HepG2 (cell line): ENCODE measurements around the gene CCDC73. TPM values are rescaled to one million over a fixed set of nuclear protein-coding genes. Genes with fewer than 3 reads are reported as not detected.

ENCODE experiments used
- ATAC-seq: fragments of 200-7000 bp; cut with Tn5 transposase; 3 replicates; pipeline ENCODE4 v1.9.1; 2020; ENCODE audit warnings: mild to moderate bottlenecking, moderate library complexity
- BruUV-seq: library from RNA; stranded (reverse); fragments of 400-500 nt; replicated peaks from 2 replicates; lab custom pipeline; 2021; lab: Mats Ljungman, UMichigan
- CTCF ChIA-PET: fragments of 300-600 bp; formaldehyde crosslinking; extraction: SDS; loops from one replicate; lab custom pipeline; 2021; ENCODE audit warnings: low total read pairs, inconsistent platforms, low intra/inter-chr PET ratio; lab: Yijun Ruan, JAX
- POLR2A ChIA-PET: fragments of 350-600 bp; sonication (Branson Sonifier 250); formaldehyde crosslinking; loops from one replicate; lab custom pipeline; 2020; ENCODE audit warnings: antibody characterized with exemption, inconsistent platforms; lab: Yijun Ruan, JAX
- DNase-seq: peaks from one replicate; pipeline ENCODE4 v3.0.0-alpha.2; 2015; ENCODE audit warnings: low spot score
- FAIRE-seq: peaks from 3 replicates; lab custom pipeline; 2011; peaks lifted over from hg19 to GRCh38; lab: Jason Lieb, UNC
- H2AFZ ChIP-seq: one replicate; pipeline ENCODE4 v1.6.1; 2011; ENCODE audit warnings: low read length, inconsistent platforms
- H3K27ac ChIP-seq: fragments of 300-600 bp; 3 replicates; pipeline ENCODE4 v1.8.0; 2011; ENCODE audit warnings: mixed run types, mild to moderate bottlenecking, mixed read lengths, low read length, inconsistent platforms; ENCODE audit not compliant: insufficient read depth; ENCODE audit errors: extremely low read length
- H3K27me3 ChIP-seq, 2 experiments: fragments of 200-600 bp in 1 of 2; 2 replicates in 1 of 2; 3 replicates in 1 of 2; pipeline versions ENCODE4 v1.6.0 to v1.8.0; 2011; ENCODE audit warnings: low read length in 2 of 2, mild to moderate bottlenecking in 2 of 2, moderate library complexity in 2 of 2, inconsistent platforms in 1 of 2; ENCODE audit not compliant: insufficient read depth in 2 of 2, control insufficient read depth in 1 of 2
- H3K36me3 ChIP-seq, 2 experiments: fragments of 200-600 bp in 1 of 2; replicated peaks in 1 of 2; 2 replicates in 1 of 2; 3 replicates in 1 of 2; pipeline versions ENCODE4 v1.5.1 to v1.8.0; 2011; ENCODE audit warnings: low read length in 2 of 2, inconsistent platforms in 1 of 2; ENCODE audit not compliant: insufficient read depth in 2 of 2, control insufficient read depth in 1 of 2
- H3K4me1 ChIP-seq: 2 replicates; pipeline ENCODE4 v1.5.1; 2012; ENCODE audit warnings: low read length, inconsistent platforms; ENCODE audit not compliant: insufficient read depth
- H3K4me2 ChIP-seq: 2 replicates; pipeline ENCODE4 v1.6.0; 2011; ENCODE audit warnings: low read depth, low read length, inconsistent platforms
- H3K4me3 ChIP-seq, 3 experiments: fragments of 200-600 bp in 1 of 3; sonication (generic), shearing (Covaris generic) in 1 of 3; replicated peaks in 1 of 3; 2 replicates each; pipeline ENCODE4 v1.5.1; 2011 to 2016; ENCODE audit warnings: low read length in 3 of 3, inconsistent platforms in 2 of 3, low read depth in 2 of 3, mild to moderate bottlenecking in 2 of 3, control low read depth in 1 of 3, mixed read lengths in 1 of 3; ENCODE audit not compliant: insufficient read depth in 1 of 3
- H3K79me2 ChIP-seq: one replicate; pipeline ENCODE4 v1.6.1; 2011; ENCODE audit warnings: low read length, inconsistent platforms; ENCODE audit not compliant: insufficient read depth
- H3K9ac ChIP-seq: 2 replicates; pipeline ENCODE4 v1.6.0; 2011; ENCODE audit warnings: mild to moderate bottlenecking, low read depth, low read length, inconsistent platforms; ENCODE audit not compliant: insufficient read depth
- H3K9me3 ChIP-seq: 2 replicates; pipeline ENCODE4 v1.5.1; 2012; ENCODE audit warnings: mild to moderate bottlenecking, low read length
- H4K20me1 ChIP-seq: 2 replicates; pipeline ENCODE4 v1.6.0; 2011; ENCODE audit warnings: inconsistent platforms, mild to moderate bottlenecking, low read length, moderate library complexity; ENCODE audit not compliant: insufficient read depth
- EED ChIP-seq: sonication (generic); formaldehyde crosslinking; IDR thresholded peaks from 2 replicates; pipeline ENCODE4 v1.5.0; 2020; ENCODE audit warnings: mild to moderate bottlenecking, missing genetic modification reagents
- EZH2 ChIP-seq: conservative IDR thresholded peaks from 2 replicates; pipeline ENCODE4 v1.6.1; 2012; ENCODE audit warnings: mild to moderate bottlenecking, low read depth, low read length, moderate library complexity
- KLF9 ChIP-seq: IDR thresholded peaks from 2 replicates; pipeline ENCODE4 v1.6.1; 2016; ENCODE audit warnings: low read depth
- ZNF670 ChIP-seq: sonication (generic); formaldehyde crosslinking; IDR thresholded peaks from 2 replicates; pipeline ENCODE4 v1.8.0; 2022; ENCODE audit warnings: mild to moderate bottlenecking, missing genetic modification reagents, borderline replicate concordance
- WGBS: methylation state at CpG from one replicate; pipeline ENCODE4 v1.1.6; 2017; ENCODE audit warnings: low lambda C conversion rate; 5-methylcytosine and 5-hydroxymethylcytosine counted together
- in situ Hi-C: cut with HindIII; loops from 2 replicates; pipeline ENCODE4 v1.10.0; 2017; ENCODE audit warnings: low pct_unique_long_range_greater_than_20kb; ENCODE audit not compliant: extremely low pct_ligation_motif_present
- intact Hi-C: fragments of 100-400 bp; cut with micrococcal nuclease; formaldehyde crosslinking; loops from one replicate; pipeline ENCODE4 v1.10.0; 2022; ENCODE audit not compliant: unreplicated experiment
- polyA plus RNA-seq, 8 experiments: library from polyadenylated mRNA; depleted of rRNA in 3 of 8; stranded (reverse) in 7 of 8; unstranded in 1 of 8; fragments of >200 nt; fragmentation: Illumina TruSeq in 4 of 8; extraction: Trizol in 4 of 8; gene quantifications; 2 replicates each; pipeline versions ENCODE4 v1.2.1 to v1.2.3, GENCODE V29; 2011 to 2016; ENCODE audit warnings: low read depth in 4 of 8, missing spikeins in 1 of 8, mixed read lengths in 1 of 8; ENCODE audit not compliant: insufficient read depth in 1 of 8
- total RNA-seq, 5 experiments: library from RNA; depleted of rRNA; stranded (reverse); fragments of >200 nt; fragmentation: Illumina TruSeq; extraction: Trizol; gene quantifications; 2 replicates each; pipeline ENCODE4 v1.2.3, GENCODE V29; 2016; ENCODE audit warnings: low read depth in 1 of 5
- TF ChIP-seq, protein P1 (sequence below): sonication (generic); formaldehyde crosslinking; IDR thresholded peaks from 2 replicates; pipeline ENCODE4 v1.5.0; 2020; ENCODE audit warnings: mild to moderate bottlenecking, missing genetic modification reagents, borderline replicate concordance
- TF ChIP-seq, protein P2 (sequence below): sonication (generic); formaldehyde crosslinking; IDR thresholded peaks from 2 replicates; pipeline ENCODE4 v1.5.0; 2020; ENCODE audit warnings: mild to moderate bottlenecking, missing genetic modification reagents

The CCDC73 gene
- total and polyA plus RNA-seq, 2 of the 13 experiments (the other 11 are each of a cell fraction or from before 2014, with no cell fraction given) = 0.01 to 0.11 TPM

DNA sequence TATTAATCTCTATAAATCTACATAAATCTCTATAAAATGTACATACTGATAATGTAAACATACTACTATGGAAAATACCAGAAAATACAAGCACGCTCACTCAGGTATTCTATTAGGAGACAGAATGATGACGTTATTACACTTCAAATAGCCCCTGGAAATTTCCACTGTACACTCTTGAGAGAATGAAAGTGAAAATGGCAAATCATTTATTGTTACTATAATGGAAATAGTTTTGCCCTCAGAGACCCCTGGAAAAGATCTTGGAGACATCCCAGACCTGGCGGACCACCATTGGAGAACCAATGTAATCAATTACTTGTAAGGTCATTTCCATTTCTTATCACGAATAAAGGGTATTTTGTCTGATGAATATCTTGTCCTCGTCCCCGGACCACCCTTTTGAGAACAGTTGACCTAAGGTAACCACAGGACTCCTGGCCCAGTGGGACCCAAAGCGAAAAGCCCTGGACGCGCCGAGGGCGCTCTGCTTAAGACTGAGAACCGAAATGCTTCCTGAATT is 34.8 kb upstream of the CCDC73 start (continued):
- TF ChIP-seq, protein P1, sequence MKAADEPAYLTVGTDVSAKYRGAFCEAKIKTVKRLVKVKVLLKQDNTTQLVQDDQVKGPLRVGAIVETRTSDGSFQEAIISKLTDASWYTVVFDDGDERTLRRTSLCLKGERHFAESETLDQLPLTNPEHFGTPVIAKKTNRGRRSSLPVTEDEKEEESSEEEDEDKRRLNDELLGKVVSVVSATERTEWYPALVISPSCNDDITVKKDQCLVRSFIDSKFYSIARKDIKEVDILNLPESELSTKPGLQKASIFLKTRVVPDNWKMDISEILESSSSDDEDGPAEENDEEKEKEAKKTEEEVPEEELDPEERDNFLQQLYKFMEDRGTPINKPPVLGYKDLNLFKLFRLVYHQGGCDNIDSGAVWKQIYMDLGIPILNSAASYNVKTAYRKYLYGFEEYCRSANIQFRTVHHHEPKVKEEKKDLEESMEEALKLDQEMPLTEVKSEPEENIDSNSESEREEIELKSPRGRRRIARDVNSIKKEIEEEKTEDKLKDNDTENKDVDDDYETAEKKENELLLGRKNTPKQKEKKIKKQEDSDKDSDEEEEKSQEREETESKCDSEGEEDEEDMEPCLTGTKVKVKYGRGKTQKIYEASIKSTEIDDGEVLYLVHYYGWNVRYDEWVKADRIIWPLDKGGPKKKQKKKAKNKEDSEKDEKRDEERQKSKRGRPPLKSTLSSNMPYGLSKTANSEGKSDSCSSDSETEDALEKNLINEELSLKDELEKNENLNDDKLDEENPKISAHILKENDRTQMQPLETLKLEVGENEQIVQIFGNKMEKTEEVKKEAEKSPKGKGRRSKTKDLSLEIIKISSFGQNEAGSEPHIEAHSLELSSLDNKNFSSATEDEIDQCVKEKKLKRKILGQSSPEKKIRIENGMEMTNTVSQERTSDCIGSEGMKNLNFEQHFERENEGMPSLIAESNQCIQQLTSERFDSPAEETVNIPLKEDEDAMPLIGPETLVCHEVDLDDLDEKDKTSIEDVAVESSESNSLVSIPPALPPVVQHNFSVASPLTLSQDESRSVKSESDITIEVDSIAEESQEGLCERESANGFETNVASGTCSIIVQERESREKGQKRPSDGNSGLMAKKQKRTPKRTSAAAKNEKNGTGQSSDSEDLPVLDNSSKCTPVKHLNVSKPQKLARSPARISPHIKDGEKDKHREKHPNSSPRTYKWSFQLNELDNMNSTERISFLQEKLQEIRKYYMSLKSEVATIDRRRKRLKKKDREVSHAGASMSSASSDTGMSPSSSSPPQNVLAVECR (CRISPR knock-in tag) = no peak
- TF ChIP-seq ZNF670 = 0 out of 2 replicates have a peak, but pooled peaks have one; percentile 14

DNA sequence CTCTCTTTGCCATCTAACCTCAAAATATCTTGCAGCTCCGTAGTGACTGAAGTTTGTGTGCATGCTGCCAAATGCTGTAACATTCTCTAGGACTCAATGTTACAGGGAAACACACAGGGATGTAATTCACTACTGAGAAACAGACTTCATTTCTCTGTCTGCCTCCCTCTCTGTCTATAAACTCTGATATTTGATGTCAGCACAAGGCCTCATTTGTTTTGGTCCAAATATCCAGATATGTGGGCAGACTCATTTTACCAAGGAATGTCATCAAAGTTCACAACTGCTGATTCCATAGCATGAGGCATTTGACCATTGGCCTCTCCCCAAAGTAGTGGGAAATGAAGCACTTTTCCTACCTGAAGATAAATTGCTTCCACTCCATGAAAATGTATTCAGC is 32.8 kb upstream of the CCDC73 start:
- H2AFZ ChIP-seq = no peak overlapping the region
- H4K20me1 ChIP-seq = no peaks in the 10 kb centered on the region
- H3K9me3 ChIP-seq = no peaks in the 10 kb centered on the region
- TF ChIP-seq EED (CRISPR knock-in tag) (no peak), KLF9 (no peak), EZH2 (no peak)
- TF ChIP-seq, protein P2, sequence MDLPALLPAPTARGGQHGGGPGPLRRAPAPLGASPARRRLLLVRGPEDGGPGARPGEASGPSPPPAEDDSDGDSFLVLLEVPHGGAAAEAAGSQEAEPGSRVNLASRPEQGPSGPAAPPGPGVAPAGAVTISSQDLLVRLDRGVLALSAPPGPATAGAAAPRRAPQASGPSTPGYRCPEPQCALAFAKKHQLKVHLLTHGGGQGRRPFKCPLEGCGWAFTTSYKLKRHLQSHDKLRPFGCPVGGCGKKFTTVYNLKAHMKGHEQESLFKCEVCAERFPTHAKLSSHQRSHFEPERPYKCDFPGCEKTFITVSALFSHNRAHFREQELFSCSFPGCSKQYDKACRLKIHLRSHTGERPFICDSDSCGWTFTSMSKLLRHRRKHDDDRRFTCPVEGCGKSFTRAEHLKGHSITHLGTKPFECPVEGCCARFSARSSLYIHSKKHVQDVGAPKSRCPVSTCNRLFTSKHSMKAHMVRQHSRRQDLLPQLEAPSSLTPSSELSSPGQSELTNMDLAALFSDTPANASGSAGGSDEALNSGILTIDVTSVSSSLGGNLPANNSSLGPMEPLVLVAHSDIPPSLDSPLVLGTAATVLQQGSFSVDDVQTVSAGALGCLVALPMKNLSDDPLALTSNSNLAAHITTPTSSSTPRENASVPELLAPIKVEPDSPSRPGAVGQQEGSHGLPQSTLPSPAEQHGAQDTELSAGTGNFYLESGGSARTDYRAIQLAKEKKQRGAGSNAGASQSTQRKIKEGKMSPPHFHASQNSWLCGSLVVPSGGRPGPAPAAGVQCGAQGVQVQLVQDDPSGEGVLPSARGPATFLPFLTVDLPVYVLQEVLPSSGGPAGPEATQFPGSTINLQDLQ (CRISPR knock-in tag) = no peak
- intact Hi-C loops (no loop called here), in situ Hi-C loops (no loop called here)
- FAIRE-seq (no peak), DNase-seq (no peak), ATAC-seq (no peak)
- WGBS = 13% methylated on average over 1 of the region's 1 CpG
- no peak overlapping the region for H3K9ac ChIP-seq
- peaks cover 0 to 5% of the 10 kb centered on the region in 2 experiments; a peak in 1 of 5 replicates for H3K27me3 ChIP-seq
- H3K79me2 ChIP-seq = no peaks in the 10 kb centered on the region
- no peaks in the 10 kb centered on the region for H3K36me3 ChIP-seq
- no peak overlapping the region for H3K4me2 ChIP-seq
- CTCF ChIA-PET = no interaction called here
- BruUV-seq = no TSS peak
- H3K27ac ChIP-seq = no peak overlapping the region
- H3K4me1 ChIP-seq = peaks cover 10% of the 10 kb centered on the region
- H3K4me3 ChIP-seq = no peak overlapping the region
- POLR2A ChIA-PET = no interaction called here
